C4-2B (cell line): ENCODE data around the gene GMEB2.

ENCODE experiments used
- ZFX ChIP-seq: fragments of 450-650 bp; IDR thresholded peaks from 2 replicates; pipeline ENCODE4 v1.6.1; 2017
- TF ChIP-seq, protein P1 (sequence below): fragments of 450-650 bp; conservative IDR thresholded peaks from 2 replicates; pipeline ENCODE4 v1.5.1; 2017; ENCODE audit warnings: mild to moderate bottlenecking

DNA sequence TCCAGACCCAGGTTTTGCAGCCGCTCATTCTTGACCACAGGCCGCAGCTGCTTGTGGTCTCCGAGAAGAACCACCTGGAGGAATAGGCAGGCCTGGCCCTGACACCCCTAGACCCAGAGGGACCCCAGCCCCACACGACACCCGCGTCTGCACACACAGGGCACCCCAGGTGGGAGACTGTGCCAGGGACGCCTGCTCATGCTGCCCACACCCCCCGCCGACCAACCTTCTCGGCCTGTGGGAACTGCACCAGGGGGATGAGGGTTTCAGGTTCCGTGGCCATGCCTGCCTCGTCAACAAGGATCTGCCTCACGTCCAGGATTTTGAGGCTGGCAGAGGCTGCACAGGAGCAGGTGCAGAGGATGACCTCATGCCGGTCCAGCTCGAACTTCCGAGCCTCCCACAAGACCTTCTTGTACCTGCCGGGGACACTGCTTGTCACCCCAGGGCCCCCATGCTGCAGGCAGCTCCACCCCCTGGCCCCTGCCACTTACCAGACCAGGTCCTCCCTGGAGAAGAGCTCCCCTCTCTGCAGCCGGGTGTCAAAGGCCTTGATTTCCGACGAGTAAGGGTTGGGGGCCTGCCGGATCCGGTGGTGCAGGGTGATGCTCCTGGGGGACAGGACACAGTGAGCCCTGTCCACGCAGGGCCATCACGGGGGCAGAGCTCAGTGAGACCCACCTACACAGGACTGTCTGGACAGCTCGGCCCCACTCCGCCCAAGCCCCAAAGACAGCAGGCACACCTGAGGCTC is 65.9 kb downstream of the GMEB2 start:
- TF ChIP-seq, protein P1, sequence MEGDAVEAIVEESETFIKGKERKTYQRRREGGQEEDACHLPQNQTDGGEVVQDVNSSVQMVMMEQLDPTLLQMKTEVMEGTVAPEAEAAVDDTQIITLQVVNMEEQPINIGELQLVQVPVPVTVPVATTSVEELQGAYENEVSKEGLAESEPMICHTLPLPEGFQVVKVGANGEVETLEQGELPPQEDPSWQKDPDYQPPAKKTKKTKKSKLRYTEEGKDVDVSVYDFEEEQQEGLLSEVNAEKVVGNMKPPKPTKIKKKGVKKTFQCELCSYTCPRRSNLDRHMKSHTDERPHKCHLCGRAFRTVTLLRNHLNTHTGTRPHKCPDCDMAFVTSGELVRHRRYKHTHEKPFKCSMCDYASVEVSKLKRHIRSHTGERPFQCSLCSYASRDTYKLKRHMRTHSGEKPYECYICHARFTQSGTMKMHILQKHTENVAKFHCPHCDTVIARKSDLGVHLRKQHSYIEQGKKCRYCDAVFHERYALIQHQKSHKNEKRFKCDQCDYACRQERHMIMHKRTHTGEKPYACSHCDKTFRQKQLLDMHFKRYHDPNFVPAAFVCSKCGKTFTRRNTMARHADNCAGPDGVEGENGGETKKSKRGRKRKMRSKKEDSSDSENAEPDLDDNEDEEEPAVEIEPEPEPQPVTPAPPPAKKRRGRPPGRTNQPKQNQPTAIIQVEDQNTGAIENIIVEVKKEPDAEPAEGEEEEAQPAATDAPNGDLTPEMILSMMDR, result no peak
- TF ChIP-seq ZFX, result no peak
